Activated naive CD8-positive, alpha-beta T cell treated with anti-CD3 and anti-CD28 coated beads, Interleukin-2, amount 10 ng/mL, durations not matched to agents 7 days and 5 days (primary cell): ENCODE data around the gene MS4A18. TPM values are rescaled to one million over a fixed set of nuclear protein-coding genes. Genes with fewer than 3 reads are reported as not detected.

Experiments used
- ATAC-seq: fragments of 150-1000 bp; cut with Tn5 transposase; one replicate; pipeline ENCODE4 v1.10.0; 2021; ENCODE audit warnings: low read depth, moderate library complexity
- POLR2A ChIA-PET: fragments of 350-600 bp; sonication (Branson Sonifier 250); formaldehyde crosslinking; loops from one replicate; lab custom pipeline; 2021; ENCODE audit warnings: antibody characterized with exemption; lab: Charles Lee
- DNase-seq: peaks from one replicate; pipeline ENCODE4 v3.0.0; 2021
- H3K27ac Mint-ChIP-seq: one replicate; pipeline ENCODE4 v1.8.0; 2022; ENCODE audit warnings: mild to moderate bottlenecking, mixed read lengths
- H3K27me3 Mint-ChIP-seq: one replicate; pipeline ENCODE4 v1.8.0; 2022; ENCODE audit warnings: mild to moderate bottlenecking, moderate library complexity, mixed read lengths
- H3K36me3 Mint-ChIP-seq: one replicate; pipeline ENCODE4 v1.8.0; 2021; ENCODE audit warnings: mild to moderate bottlenecking, mixed read lengths
- H3K4me1 Mint-ChIP-seq: one replicate; pipeline ENCODE4 v1.8.0; 2021; ENCODE audit warnings: mixed read lengths
- H3K4me3 Mint-ChIP-seq: one replicate; pipeline ENCODE4 v1.8.0; 2022; ENCODE audit warnings: mild to moderate bottlenecking, moderate library complexity, mixed read lengths
- H3K9me3 Mint-ChIP-seq: one replicate; pipeline ENCODE4 v1.8.0; 2021; ENCODE audit warnings: mixed read lengths
- total RNA-seq, 2 experiments: library from RNA; stranded (reverse); gene quantifications; one replicate each; pipeline ENCODE4 v1.2.3, GENCODE V29; 2021

Gene MS4A18
- total RNA-seq, 2 experiments from 2014 or later, result not detected

DNA sequence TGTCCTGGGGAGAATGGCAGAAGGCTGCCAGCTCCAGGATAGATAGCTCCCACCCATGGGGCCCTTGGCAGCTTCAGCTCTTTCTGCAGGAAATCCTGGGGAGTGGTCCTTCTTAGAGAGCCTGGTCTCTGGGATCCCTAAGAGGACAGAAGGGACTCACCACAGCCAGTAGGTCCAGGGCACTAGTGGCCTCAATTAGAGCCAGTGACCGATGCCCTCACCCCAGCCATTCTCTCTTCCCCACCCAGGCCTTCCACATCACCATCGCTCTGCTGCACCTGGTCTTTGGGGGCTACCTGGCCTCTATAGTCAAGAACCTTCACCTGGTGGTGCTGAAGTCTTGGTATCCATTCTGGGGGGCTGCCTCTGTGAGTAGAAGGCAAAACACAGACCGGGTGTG, 66.2 kb downstream of the MS4A18 start:
- POLR2A ChIA-PET, result no interaction called here
- Mint-ChIP-seq H3K27me3 (no peaks in the 10 kb centered on the region), H3K27ac (no peak overlapping the region), H3K4me3 (no peak overlapping the region), H3K4me1 (no peaks in the 10 kb centered on the region), H3K9me3 (no peaks in the 10 kb centered on the region), H3K36me3 (no peaks in the 10 kb centered on the region)
- DNase-seq (no peak), ATAC-seq (no peak)

GRCh38 chr11:60791153-60791933, 66.8 kb downstream of the MS4A18 start:
- Mint-ChIP-seq H3K27ac (no peak overlapping the region), H3K27me3 (no peaks in the 10 kb centered on the region), H3K4me3 (no peak overlapping the region), H3K9me3 (no peaks in the 10 kb centered on the region), H3K4me1 (no peaks in the 10 kb centered on the region), H3K36me3 (no peaks in the 10 kb centered on the region)
- POLR2A ChIA-PET, result no interaction called here
- no peak for DNase-seq
- no peak for ATAC-seq

DNA sequence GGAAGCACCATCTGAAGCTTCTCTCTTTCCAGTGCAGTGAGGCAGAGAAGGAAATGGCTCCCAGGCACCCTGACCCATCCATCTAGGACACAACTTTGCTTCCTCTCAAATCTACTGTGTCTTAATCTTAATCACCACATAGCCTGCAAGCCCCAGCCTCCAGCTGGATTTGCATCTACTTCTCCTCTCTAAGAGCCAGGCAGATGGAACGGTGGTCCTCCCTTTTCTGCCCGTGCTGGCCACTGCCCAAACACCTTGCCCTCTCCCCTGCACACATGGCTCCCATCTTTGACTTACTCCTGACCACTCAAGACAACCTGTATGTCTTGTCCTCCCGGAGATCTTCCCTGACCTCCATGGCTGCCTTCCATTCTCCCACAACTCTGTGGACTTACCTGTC, 68.0 kb downstream of the MS4A18 start:
- no peaks in the 10 kb centered on the region for H3K27me3 Mint-ChIP-seq
- no peaks in the 10 kb centered on the region for H3K4me1 Mint-ChIP-seq
- no peak overlapping the region for H3K27ac Mint-ChIP-seq
- H3K4me3 Mint-ChIP-seq, result no peak overlapping the region
- POLR2A ChIA-PET, result no interaction called here
- no peak for DNase-seq
- ATAC-seq, result no peak
- no peaks in the 10 kb centered on the region for H3K36me3 Mint-ChIP-seq
- no peaks in the 10 kb centered on the region for H3K9me3 Mint-ChIP-seq

Other genes starting within 250 kb of the MS4A18 start
- gene MS4A12, start 231.9 kb upstream of the MS4A18 start, total RNA-seq, result not detected
- gene MS4A13, start 209.3 kb upstream of the MS4A18 start, total RNA-seq, result not detected
- not detected for gene MS4A8, start 25.1 kb upstream of the MS4A18 start, total RNA-seq
- not detected for gene MS4A15, start 32.1 kb downstream of the MS4A18 start, total RNA-seq
- gene MS4A10, start 60.6 kb downstream of the MS4A18 start, total RNA-seq, result not detected
- gene CCDC86, start 117.4 kb downstream of the MS4A18 start, total RNA-seq, result 10 to 100 TPM; 16.9 to 17.1 TPM
- gene PTGDR2, start 131.2 kb downstream of the MS4A18 start, total RNA-seq, result 1 to 10 TPM; 2.5 to 2.9 TPM
- under 1 TPM; 0.44 to 0.60 TPM for gene ZP1, start 142.8 kb downstream of the MS4A18 start, total RNA-seq
- 100 to 1,000 TPM in 1 of 2 experiments, 10 to 100 TPM in 1; 97.7 to 103 TPM for gene PRPF19, start 181.9 kb downstream of the MS4A18 start, total RNA-seq
- gene TMEM109, start 189.4 kb downstream of the MS4A18 start, total RNA-seq, result 100 to 1,000 TPM in 1 of 2 experiments, 10 to 100 TPM in 1; 97.8 to 102 TPM
- gene TMEM132A, start 199.7 kb downstream of the MS4A18 start, total RNA-seq, result 1 to 10 TPM in 1 of 2 experiments, under 1 TPM in 1; 0.80 to 1.3 TPM
- gene SLC15A3, start 227.5 kb downstream of the MS4A18 start, total RNA-seq, result 1 to 10 TPM; 7.2 to 7.4 TPM
- gene CD6, start 247.0 kb downstream of the MS4A18 start, total RNA-seq, result 100 to 1,000 TPM; 274 to 285 TPM